Right forelimb (tissue), 1 donor: ENCODE data around the gene SHISA2.

Source experiments
- DNase-seq: peaks from one replicate; pipeline ENCODE4 v3.0.0-alpha.2; 2018

Gene SHISA2

DNA sequence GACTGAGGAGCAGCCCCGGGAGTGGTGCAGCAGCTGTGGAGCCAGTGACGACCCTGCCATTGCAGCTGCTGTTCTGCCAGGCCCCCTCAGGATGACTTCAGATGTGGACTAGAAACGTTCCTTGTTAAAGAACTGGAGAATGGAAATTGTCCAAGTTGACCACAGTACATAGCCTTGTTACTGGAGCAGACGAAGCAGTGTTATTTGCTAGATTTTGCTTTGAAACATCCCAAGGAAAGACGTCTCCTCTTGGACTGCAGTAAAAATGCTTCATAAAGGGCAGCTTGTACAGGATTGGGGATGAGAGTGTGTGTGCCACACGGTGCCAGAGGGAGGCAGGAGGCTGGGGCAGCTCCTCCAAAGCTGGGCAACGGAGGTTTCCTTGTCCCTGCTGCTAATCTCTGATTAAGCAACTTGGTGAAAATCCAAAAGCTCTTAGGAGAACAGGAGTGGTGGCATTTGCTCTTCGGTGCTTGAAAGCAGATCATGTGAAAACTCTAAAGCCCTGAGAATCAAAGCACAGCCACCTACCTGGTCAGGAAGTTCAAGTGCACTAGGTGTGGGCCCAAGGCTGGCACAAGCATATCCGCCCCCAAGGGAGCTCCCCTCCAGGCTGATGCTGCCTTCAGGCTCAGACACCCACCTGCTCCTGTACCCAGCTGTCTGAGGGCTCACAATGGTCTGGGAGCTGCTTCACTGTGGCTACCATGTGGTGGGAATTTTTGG is 34.5 kb downstream of the SHISA2 start:
- no peak for DNase-seq

DNA sequence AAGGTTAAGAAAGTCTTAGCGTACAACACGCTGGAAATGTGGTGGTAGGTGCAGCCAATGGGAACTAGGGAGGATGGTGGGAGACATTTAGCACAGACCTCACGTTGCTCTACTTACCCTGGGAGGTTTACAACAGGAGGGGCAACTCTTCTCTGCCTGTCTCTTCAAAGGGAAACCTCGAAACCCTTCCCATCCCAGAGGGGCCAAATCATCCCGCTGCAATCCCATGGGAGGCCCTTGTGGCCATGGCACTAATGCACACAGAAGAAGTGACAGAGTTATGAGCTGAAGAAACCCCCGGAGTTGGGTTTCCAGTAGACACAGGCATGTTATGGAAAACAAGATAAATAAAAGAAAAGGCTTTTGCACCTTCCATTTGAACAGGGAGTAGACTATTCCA is 35.6 kb downstream of the SHISA2 start:
- no peak for DNase-seq

DNA sequence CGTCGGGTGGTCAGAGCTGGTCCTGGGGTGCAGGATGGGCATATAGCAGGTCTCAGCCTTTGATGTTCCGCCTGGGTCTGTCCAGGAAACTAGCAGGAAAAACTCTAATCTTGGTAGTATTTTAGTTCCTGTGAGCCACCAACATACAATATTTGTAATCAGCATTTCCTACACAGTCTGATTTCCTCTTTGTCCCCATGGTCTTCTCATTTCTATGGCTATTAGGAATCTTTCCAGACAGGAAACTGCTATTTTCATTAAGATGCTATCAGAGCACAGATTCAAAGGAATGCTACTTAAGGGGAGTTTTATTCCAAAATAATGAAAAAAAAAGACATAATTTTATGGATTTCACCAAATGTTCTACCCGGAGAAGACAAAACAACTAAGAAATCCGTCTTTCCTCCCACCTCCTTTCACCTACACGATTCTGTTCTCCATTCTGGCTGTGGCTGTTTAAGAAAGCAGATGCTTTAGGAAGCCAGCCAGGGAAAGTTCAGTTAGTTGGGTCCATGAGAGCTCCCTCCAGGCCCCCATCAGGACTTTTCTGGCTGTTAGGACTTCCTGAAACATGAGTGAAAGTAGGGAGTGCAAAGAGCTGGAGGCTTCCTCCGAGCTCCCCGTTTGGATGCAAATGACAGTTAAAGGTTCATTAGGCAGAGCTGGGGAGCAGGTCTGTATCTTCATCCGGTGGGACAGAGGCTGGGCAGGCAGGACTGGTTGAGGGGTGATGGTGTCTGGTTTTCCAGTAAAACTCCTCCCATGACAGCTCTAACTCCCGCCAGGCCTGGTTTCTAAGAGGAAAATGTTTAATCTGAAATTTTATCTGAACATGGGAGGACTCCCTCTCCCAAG is 36.3 kb downstream of the SHISA2 start:
- no peak for DNase-seq

- no peak for DNase-seq
Measured at GRCh38 chr13:26012995-26013394, 38.8 kb downstream of the SHISA2 start.

GRCh38 chr13:26011996-26012821 is 39.6 kb downstream of the SHISA2 start:
- peak; percentile 65 for DNase-seq

- no peak for DNase-seq
Measured at GRCh38 chr13:26011208-26011573, 40.6 kb downstream of the SHISA2 start.

DNA sequence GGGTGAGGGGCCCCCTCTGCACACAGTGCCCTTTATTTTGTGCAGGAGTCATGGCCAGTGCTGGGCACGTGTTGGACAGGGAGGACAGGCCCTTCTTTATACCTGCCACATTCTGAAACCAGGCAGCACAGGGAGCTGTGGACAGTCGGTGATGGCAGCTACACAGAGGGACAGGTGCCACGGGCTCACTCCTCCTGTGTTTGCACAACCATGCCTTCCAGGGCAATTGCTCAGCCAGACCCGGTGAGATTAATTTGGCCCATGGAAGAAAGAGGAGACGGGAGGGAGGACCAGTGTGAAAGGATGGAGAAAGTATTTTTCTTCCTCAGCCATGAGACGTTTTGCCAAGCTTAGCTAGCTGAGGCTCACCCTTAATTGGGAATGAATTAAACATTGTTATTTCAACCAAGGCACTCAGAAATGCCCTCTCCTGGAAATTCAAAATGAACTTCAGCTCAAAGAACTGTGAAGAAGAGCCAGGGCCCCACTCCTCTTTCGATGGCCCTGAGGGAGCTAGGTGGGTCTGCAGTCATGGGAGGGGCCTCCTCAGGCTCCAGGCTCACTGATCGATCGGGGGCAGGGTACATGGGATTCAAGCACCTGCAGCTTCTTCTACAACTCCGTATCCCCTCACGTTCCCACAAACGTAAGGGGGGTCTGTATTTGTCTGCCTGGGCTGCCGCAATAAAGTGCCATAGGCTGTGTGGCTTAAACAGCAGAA is 41.2 kb downstream of the SHISA2 start:
- DNase-seq = no peak

- DNase-seq = no peak
Measured at GRCh38 chr13:26007261-26008125, 44.3 kb downstream of the SHISA2 start.
